H1 (cell line): ENCODE data around the gene MFAP1. TPM values are rescaled to one million over a fixed set of nuclear protein-coding genes. Genes with fewer than 3 reads are reported as not detected.

ENCODE experiments used
- CHD2 ChIP-seq: IDR thresholded peaks from 2 replicates; pipeline ENCODE4 v1.6.1; 2012; ENCODE audit warnings: low read length, improper control_type of control experiment
- CREB1 ChIP-seq: IDR thresholded peaks from 2 replicates; pipeline ENCODE4 v1.6.1; 2012; ENCODE audit warnings: inconsistent platforms
- SIN3A ChIP-seq, 2 experiments: IDR thresholded peaks in 1 of 2; conservative IDR thresholded peaks in 1 of 2; 2 replicates each; pipeline ENCODE4 v1.6.1; 2011 to 2012; ENCODE audit warnings: low read length in 2 of 2, improper control_type of control experiment in 1 of 2, low read depth in 1 of 2, mild to moderate bottlenecking in 1 of 2
- SP1 ChIP-seq: IDR thresholded peaks from 2 replicates; pipeline ENCODE4 v1.6.1; 2011; ENCODE audit warnings: low read depth, low read length
- SP4 ChIP-seq: IDR thresholded peaks from 2 replicates; pipeline ENCODE4 v1.6.1; 2012; ENCODE audit warnings: low read length, inconsistent platforms
- TBP ChIP-seq: IDR thresholded peaks from 2 replicates; pipeline ENCODE4 v1.6.1; 2011; ENCODE audit warnings: low read depth, low read length, improper control_type of control experiment
- polyA plus RNA-seq, 7 experiments: library from polyadenylated mRNA; depleted of rRNA in 3 of 7; stranded (reverse) in 5 of 7; unstranded in 2 of 7; fragments of >200 nt in 5 of 7; fragments of 200-250 nt in 2 of 7; gene quantifications; 1 replicate in 5 of 7; 2 replicates in 1 of 7; 4 replicates in 1 of 7; pipeline versions ENCODE4 v1.2.1 to v1.2.3, GENCODE V29; 2011 to 2013; ENCODE audit warnings: missing spikeins in 2 of 7, mixed read lengths in 2 of 7
- total RNA-seq: library from RNA; stranded (reverse); fragmentation: NEBNext Ultra II Directional; extraction: Animal tissue kit (Norgen Biotek cat#: 25700); gene quantifications from 2 replicates; pipeline ENCODE4 v1.2.1, GENCODE V29; 2021
- TF ChIP-seq, protein P1 (sequence below): IDR thresholded peaks from 2 replicates; pipeline ENCODE4 v1.6.1; 2012; ENCODE audit warnings: inconsistent platforms

Gene MFAP1
- total and polyA plus RNA-seq, 2 of the 8 experiments (the other 6 are each of a cell fraction or from before 2014, with no cell fraction given), result 23.6 to 36.7 TPM

- TF ChIP-seq SP4 (peak; percentile 10; the same call in 1 of the 2 replicates), TBP (peak; percentile 71; the same call in 1 of the 2 replicates), SP1 (peak; percentile 78; the same call in 1 of the 2 replicates), SIN3A (conservative IDR thresholded peaks at IDR 0.05 in 1 of 2, IDR thresholded peaks at IDR 0.05 in 1 of 2; ENCODE audit: low read depth in 1 of 2, low read length in 2 of 2) (peak; percentile 58 to 77; a peak in 2 of 4 replicates), CREB1 (peak; percentile 85; the same call in 1 of the 2 replicates), CHD2 (0 out of 2 replicates have a peak, but pooled peaks have one; percentile 47)
- TF ChIP-seq, protein P1, sequence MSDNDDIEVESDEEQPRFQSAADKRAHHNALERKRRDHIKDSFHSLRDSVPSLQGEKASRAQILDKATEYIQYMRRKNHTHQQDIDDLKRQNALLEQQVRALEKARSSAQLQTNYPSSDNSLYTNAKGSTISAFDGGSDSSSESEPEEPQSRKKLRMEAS, result peak; percentile 96
Observed at GRCh38 chr15:43791993-43792760, 32.3 kb downstream of the MFAP1 start, which contains the start of gene SERF2 (continued).
